GM19351 (cell line): Measurements from ENCODE around the gene ANKFN1.

ENCODE experiments used
- ATAC-seq: cut with Tn5 transposase; IDR thresholded peaks from one replicate; pipeline ENCODE4 v1.9.1; 2021; ENCODE audit warnings: mild to moderate bottlenecking, moderate library complexity; ENCODE audit not compliant: unreplicated experiment

Gene ANKFN1, protein sequence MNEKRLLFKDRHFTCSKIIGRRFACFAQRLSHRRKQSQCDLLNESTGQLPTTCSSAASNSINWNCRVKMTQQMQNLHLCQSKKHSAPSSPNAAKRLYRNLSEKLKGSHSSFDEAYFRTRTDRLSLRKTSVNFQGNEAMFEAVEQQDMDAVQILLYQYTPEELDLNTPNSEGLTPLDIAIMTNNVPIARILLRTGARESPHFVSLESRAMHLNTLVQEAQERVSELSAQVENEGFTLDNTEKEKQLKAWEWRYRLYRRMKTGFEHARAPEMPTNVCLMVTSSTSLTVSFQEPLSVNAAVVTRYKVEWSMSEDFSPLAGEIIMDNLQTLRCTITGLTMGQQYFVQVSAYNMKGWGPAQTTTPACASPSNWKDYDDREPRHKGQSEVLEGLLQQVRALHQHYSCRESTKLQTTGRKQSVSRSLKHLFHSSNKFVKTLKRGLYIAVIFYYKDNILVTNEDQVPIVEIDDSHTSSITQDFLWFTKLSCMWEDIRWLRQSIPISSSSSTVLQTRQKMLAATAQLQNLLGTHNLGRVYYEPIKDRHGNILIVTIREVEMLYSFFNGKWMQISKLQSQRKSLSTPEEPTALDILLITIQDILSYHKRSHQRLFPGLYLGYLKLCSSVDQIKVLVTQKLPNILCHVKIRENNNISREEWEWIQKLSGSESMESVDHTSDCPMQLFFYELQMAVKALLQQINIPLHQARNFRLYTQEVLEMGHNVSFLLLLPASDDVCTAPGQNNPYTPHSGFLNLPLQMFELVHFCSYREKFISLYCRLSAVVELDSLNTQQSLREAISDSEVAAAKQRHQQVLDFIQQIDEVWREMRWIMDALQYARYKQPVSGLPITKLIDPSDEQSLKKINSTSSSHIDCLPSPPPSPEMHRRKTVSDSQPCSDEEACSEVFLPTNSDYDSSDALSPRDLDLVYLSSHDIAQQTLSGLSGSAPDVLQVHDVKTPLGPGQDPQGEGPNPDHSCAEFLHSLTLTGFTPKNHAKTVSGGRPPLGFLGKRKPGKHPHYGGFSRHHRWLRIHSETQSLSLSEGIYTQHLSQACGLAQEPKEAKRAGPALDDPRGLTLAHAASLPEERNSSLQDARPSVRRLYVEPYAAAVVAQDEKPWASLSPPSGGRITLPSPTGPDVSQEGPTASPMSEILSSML

GRCh38 chr17:56152874-56153602 is at the start of gene ANKFN1:
TSS of gene ANKFN1 (plus strand) at chr17:56153475. CDS start at chr17:56212668, 59,193 bp downstream.
- ATAC-seq, result no peak

DNA sequence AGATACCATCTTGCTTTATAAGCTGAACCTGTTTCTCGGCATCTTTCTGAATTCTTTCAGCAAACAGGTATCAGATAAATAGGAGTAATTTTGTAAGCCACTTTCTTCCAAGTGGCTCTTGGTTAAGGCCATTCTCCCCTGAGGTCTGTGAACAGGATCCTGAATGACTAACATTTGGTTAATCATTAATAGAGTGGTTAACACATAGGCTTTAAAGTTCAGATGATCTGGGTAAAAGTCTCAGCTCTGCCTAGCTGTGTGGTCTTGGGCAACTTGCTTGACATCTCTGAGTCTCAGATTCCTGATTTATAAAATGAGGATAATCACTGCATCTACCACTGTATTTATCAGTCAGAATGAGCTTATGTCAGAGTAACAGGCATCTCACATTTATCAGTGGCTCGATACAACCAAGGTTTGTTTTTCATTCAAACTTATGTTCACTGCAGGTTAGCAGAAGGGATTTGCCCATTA is 44.4 kb upstream of the ANKFN1 start:
- ATAC-seq, result no peak

GRCh38 chr17:56109836-56110235 is 43.4 kb upstream of the ANKFN1 start:
- ATAC-seq, result no peak

DNA sequence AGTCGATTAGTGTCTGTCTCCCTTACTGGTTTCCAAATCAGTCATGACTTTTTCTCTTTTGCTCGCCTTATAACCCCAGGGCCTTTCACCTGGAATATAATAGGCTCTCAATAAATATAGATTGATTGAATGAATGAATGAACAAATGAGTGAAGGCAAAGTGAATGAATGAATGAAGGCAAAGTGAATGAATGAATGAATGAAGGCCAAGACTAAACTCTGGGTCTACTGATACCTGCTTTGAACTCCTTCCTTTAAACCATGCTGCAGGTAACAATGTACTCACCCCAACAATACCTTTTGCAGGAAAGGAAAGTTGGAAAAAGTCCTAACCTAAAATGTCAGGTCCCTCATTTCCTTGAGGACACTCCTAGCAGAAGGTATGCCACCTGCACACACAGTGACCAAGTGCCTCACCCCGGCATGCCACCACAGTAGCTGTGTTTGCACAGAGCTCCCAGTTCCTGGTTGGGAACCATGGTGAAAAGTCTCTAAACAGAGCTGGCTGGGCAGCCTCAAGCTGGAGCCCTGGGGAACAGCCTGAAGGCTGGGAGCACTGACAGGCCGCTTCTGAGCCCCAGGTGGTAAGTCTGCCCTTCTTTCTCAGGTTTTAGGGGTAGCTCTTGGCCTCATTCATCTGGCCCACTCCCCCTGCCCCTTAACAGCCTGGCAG is 42.7 kb upstream of the ANKFN1 start:
- ATAC-seq, result no peak

- no peak for ATAC-seq
Observed at GRCh38 chr17:56111706-56112485, 41.4 kb upstream of the ANKFN1 start.

- no peak for ATAC-seq
Observed at GRCh38 chr17:56113486-56113885, 39.8 kb upstream of the ANKFN1 start.

GRCh38 chr17:56114469-56114868 is 38.8 kb upstream of the ANKFN1 start:
- no peak for ATAC-seq

- ATAC-seq, result no peak
Observed at GRCh38 chr17:56119191-56119590, 34.1 kb upstream of the ANKFN1 start.

DNA sequence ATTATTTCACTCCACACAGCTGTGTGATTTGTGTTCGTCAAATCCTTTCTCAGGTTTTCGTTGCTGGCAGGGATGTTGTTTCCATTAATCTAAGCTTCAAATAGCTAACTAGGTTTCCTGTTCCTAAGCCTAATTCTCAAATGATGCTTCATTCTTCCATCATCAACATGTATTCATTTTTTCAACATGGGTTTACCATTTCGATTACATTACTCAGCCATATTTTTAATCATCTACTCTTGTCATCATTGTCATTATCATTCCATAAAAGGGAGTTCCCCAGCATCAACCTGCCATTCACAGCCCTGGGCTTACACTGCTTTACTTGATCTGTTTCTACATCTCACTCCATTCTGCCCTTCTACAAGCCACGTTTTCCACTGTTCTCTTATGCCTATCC is 33.3 kb upstream of the ANKFN1 start:
- ATAC-seq, result no peak

DNA sequence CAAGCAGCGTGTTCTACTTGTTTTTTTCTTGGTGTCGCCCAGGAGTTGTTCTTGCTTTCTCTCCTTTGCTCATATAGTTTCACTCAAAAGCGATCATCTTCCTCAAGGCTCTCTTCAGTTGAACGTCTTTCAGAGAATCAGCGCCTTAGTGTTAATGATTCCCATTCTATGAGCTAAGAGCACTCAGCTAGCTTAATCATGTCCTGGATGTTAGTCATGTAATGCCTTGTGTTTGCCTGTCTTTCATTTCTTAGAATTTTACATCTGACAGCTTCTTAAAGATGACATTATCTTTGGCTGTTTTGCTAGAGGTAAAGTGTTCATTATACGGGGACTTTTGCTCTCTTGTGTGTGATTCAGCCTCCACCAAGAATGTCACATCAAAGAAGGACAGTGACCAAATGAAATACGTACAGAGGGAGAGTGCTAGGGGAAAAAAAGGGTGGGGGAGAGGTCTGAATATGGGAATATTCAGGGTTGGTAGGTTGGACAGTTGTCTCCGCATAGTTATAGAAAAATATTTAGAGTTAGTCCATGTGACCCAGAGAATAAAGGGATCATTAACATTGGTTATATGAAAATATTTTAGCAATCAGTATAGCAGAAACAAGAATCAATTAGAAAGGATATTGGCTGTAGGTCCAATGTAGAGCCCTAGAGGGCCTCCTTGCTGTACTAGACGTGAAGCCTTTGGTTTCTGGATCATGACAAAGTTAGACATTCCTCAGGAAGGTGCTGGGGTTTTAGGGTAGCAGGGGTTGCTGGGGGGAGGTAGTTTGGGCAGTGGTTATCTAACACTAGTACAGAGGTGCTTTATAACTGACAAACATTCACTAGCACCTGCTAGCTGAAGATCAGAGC is 31.9 kb upstream of the ANKFN1 start:
- no peak for ATAC-seq

DNA sequence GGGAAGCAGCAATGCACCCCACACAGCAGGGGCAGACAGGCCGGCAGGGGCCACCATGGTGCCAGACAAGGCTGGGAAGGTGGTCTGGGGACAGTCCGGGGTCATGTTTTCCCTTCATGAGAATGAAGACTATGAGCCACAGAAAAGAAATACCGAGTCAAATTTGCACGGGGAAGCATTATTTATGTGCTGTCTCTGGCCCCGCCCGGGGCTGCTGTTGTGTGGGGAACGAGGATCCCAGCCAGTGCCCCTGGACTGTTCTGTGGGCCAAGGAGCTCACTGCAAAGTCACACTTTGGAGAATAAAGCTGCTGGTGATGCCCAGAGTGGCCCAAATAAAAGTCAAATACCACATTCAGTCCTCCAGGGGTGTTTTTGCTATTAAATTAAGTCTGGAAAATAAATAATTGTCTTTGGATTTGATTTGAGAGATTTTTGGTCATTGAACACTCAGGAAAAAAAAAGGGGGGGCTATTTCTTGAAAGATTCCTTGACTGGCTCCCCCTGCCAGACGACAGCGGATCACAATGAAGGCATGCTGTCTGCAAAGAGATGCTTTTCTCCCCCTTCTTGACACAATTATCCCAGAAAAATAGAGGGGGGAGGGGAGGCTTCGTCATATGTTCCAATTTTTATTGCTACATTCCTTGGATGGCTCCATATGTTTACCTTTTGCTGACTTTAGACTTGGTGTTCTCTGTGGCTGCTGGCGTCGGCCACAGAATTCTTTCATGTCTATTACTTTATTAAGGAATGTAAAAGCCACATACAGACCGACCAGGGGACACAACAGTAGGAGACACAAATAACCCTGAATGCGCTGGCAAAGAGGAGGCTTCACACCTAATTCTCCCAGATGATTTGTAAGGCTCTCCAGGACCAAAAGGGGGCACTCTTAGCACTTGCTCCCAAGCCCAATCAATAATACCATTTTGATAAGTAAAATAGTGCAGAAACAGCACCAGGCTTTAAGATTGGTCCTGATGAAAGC is 27.1 kb upstream of the ANKFN1 start:
- no peak for ATAC-seq

- no peak for ATAC-seq
Observed at GRCh38 chr17:56130026-56130425, 23.2 kb upstream of the ANKFN1 start.

DNA sequence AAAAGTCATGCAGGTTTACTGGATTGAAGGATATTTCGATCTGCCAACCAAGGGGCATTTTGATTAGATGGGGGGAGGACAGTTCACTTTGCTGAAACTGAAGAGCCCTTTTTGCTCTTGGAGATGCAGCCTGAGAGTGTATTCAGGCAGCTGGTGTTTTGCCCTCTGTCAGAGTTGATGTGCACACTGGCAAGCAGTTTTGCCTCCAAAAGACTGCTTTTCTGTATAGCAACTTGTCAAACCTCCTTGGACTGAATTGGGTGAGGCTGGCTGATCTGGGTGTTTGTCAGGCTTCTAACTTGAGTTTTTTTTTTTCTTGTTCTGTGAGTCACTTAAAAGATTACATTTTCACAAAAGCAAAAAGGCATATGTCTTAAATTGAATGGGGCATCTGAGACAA is 22.6 kb upstream of the ANKFN1 start:
- no peak for ATAC-seq

- no peak for ATAC-seq
Observed at GRCh38 chr17:56131431-56131830, 21.8 kb upstream of the ANKFN1 start.

- ATAC-seq, result no peak
Observed at GRCh38 chr17:56136301-56136700, 17.0 kb upstream of the ANKFN1 start.

DNA sequence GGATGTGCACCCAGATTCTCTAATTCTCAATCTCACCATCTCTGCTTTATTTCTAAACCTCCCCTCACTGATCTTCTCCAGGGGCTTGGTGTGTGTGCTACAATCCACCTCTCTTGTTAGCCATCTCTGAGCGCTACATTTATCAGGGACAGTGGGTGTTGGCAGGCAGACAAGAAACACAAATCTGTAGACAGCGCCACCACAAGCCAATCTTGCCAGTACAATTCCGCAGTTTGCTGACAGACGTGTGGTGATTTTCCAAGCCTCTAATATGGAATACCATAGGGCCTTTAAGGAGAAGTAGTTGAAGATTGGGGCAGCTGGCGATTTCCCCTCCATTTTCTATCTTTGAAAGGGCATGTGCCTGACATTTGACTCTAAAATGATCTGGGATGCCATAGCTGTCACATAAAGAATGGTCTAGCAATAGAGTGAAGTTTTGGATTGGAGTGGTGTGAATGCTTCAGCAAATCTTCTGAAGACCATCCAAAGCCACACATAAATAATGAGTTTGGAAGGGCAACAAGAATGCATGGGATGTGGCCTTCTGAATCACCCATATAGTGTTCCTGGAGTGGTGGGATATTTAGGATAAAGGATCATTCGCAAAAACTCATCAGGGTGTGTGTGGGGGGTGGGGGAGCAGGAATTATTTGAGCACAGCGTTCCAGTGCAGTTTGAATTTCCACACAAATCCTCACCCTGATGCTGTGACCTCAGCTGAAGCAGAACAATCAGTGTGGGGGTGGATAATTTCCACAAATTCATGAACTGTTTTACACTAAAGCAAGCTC is 12.0 kb upstream of the ANKFN1 start:
- no peak for ATAC-seq
